Fibroblast of pulmonary artery (primary cell): ENCODE data around the gene HLA-A.

Experiments used
- DNase-seq: peaks from one replicate; pipeline ENCODE4 v3.0.0-alpha.2; 2010; ENCODE audit warnings: low read depth
- H3K4me3 ChIP-seq: replicated peaks from 2 replicates; pipeline ENCODE4 v1.5.1; 2011; ENCODE audit warnings: low read depth, mild to moderate bottlenecking, control low read depth, low read length, moderate library complexity
- CTCF ChIP-seq: IDR thresholded peaks from 2 replicates; pipeline ENCODE4 v1.5.1; 2011; ENCODE audit warnings: mild to moderate bottlenecking, control low read depth, low read length, inconsistent platforms; ENCODE audit errors: missing control alignments

HLA-A gene

GRCh38 chr6:29942275-29943052 is at the start of gene HLA-A:
HLA-A (plus strand) TSS chr6:29942532; CDS start chr6:29942554, 22 bp downstream.
- DNase-seq, result peak; percentile 96
- H3K4me3 ChIP-seq, result peak within 1 kb of the TSS; percentile 84
- TF ChIP-seq CTCF, result no peak

GRCh38 chr6:29892696-29893095 is 49.6 kb upstream of the HLA-A start:
- TF ChIP-seq CTCF, result no peak
- no peak overlapping the region for H3K4me3 ChIP-seq
- DNase-seq, result no peak

GRCh38 chr6:29899281-29899680 is 43.1 kb upstream of the HLA-A start:
- DNase-seq, result no peak
- no peak overlapping the region for H3K4me3 ChIP-seq
- no peak for TF ChIP-seq CTCF

- no peak for TF ChIP-seq CTCF
- DNase-seq, result no peak
- H3K4me3 ChIP-seq, result no peak overlapping the region
These were observed 37.0 kb upstream of the HLA-A start for GRCh38 chr6:29905286-29905685.

- no peak for TF ChIP-seq CTCF
- DNase-seq, result no peak
- H3K4me3 ChIP-seq, result no peak overlapping the region
These were observed 34.5 kb upstream of the HLA-A start for GRCh38 chr6:29907637-29908340.

GRCh38 chr6:29908341-29908662 is 34.0 kb upstream of the HLA-A start:
- H3K4me3 ChIP-seq, result no peak overlapping the region
- DNase-seq, result no peak
- no peak for TF ChIP-seq CTCF

- no peak for TF ChIP-seq CTCF
- peak; percentile 13 for DNase-seq
- no peak overlapping the region for H3K4me3 ChIP-seq
These were observed 33.6 kb upstream of the HLA-A start for GRCh38 chr6:29908710-29909109.
